Activated CD4-positive, alpha-beta memory T cell treated with anti-CD3 and anti-CD28 coated beads for 36 hours (primary cell): ENCODE data around the gene COL9A2. TPM values are rescaled to one million over a fixed set of nuclear protein-coding genes. Genes with fewer than 3 reads are reported as not detected.
A peak's percentile ranks its signal among the peaks of the same experiment; 100 is the strongest.

Experiments
- CTCF ChIA-PET: fragments of 350-600 bp; sonication (Branson Sonifier 250); formaldehyde crosslinking; loops from one replicate; lab custom pipeline; 2021; ENCODE audit warnings: antibody characterized with exemption, inconsistent platforms; lab: Charles Lee
- POLR2A ChIA-PET: fragments of 350-600 bp; sonication (Branson Sonifier 250); formaldehyde crosslinking; loops from one replicate; lab custom pipeline; 2021; ENCODE audit warnings: antibody characterized with exemption; lab: Charles Lee
- DNase-seq: peaks from one replicate; pipeline ENCODE4 v3.0.0-alpha.2; 2020
- H3K27ac Mint-ChIP-seq: one replicate; pipeline ENCODE4 v1.8.0; 2021; ENCODE audit warnings: mixed read lengths
- H3K27me3 Mint-ChIP-seq: one replicate; pipeline ENCODE4 v1.8.0; 2021; ENCODE audit warnings: mixed read lengths
- H3K36me3 Mint-ChIP-seq: one replicate; pipeline ENCODE4 v1.8.0; 2021; ENCODE audit warnings: mixed read lengths
- H3K4me1 Mint-ChIP-seq: one replicate; pipeline ENCODE4 v1.8.0; 2021; ENCODE audit warnings: low read depth, mixed read lengths
- H3K4me3 Mint-ChIP-seq: one replicate; pipeline ENCODE4 v1.8.0; 2021; ENCODE audit warnings: mild to moderate bottlenecking, mixed read lengths
- H3K9me3 Mint-ChIP-seq: one replicate; pipeline ENCODE4 v1.8.0; 2021; ENCODE audit warnings: mixed read lengths
- intact Hi-C: fragments of 100-400 bp; cut with micrococcal nuclease; formaldehyde crosslinking; loops from one replicate; pipeline ENCODE4 v1.15.1; 2023
- total RNA-seq, 2 experiments: library from RNA; stranded (reverse); gene quantifications; one replicate each; pipeline ENCODE4 v1.2.3, GENCODE V29; 2021

The COL9A2 gene
- total RNA-seq: 10 to 100 TPM; 11.7 to 13.1 TPM

DNA sequence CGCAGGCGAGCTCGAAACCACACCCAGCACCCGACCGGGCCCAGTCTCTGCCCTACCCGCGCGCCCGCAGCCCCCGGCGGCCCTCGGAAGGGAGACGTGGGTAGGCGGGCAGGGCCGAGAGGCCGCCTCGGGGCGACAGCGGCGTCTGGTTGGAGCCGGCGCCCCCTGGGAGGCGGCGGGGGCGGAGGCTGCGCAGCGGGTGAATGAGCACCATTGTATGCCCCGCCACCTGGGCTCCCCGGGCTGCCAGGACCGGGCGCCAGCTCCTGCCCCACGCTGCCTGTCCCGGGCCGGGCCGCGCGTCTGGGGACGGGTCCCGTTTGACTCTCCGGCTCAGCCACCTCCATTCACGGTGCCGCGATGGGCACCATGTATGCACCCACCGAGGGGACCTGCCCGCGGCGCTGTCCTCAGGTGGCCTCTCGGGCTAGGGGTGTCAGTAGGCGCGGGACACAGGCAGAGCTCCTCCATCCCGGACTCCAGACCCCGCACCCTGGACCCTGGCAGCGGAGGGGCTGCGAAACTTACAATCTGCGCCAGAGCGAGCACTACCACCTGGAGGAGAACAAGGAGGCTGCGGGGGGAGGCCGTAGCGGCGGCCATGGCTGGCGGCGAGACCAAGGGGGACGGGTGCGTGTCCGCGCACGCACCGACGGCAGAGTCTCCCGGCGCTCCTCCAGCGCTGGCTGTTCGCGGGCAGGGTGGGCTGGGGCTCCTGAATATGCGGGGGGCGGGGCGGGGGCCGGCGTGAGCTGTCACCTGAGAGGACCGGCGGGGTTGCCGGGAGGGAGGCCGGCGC lies at the start of gene COL9A2:
Gene COL9A2, minus strand, starts transcription at position 692 of the 799 bp plus-strand sequence. Its CDS starts 89 bp downstream, at position 603.
- H3K27me3 Mint-ChIP-seq: peaks cover 9% of the 10 kb centered on the region
- H3K4me3 Mint-ChIP-seq: peak within 1 kb of the TSS; percentile 85
- CTCF ChIA-PET: interaction anchor here (0.8 to 7.5 kb wide), 16 partner anchors 18 to 173 kb away, joined by 3 to 96 read pairs (median 10); partner anchors contain the start of gene ZMPSTE24
- no peaks in the 10 kb centered on the region for H3K9me3 Mint-ChIP-seq
- DNase-seq: peak; percentile 71
- peaks cover 2% of the 10 kb centered on the region for H3K36me3 Mint-ChIP-seq
- H3K27ac Mint-ChIP-seq: no peak within 1 kb of the TSS
- peaks cover 47% of the 10 kb centered on the region for H3K4me1 Mint-ChIP-seq
- POLR2A ChIA-PET: interaction anchor here (0.9 to 1.1 kb wide), 4 partner anchors 24 to 164 kb away, joined by 3 to 5 read pairs (median 3); no protein-coding TSS in a partner anchor
- intact Hi-C loops: loop anchor here (5.0 kb wide), 1 partner anchor 59 kb away; the partner anchor contains the start of gene ZMPSTE24

DNA sequence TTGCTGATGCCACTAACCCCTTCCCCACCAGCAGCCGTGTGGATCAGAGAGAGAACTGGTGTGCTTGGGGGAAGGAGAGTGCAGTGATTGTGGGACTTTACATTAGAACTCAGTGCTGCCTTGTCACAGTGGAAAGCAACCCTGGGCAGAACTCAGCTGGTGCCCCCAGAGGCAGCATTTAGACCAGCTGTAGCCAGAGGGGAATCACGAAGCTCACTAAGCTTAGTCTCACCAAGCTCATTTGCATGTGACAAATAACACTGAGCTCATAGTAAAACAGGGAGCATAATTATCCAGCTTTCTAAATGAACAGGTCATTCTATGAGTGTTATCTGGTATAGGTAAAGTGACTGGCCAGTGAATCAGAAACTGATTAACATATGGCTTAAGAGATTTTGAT lies 46.6 kb upstream of the COL9A2 start:
- peaks cover 3% of the 10 kb centered on the region for H3K9me3 Mint-ChIP-seq
- H3K4me3 Mint-ChIP-seq: no peak overlapping the region
- H3K27me3 Mint-ChIP-seq: no peaks in the 10 kb centered on the region
- H3K27ac Mint-ChIP-seq: peak overlapping the region; percentile 62
- peaks cover 15% of the 10 kb centered on the region for H3K4me1 Mint-ChIP-seq
- POLR2A ChIA-PET: interaction anchor here (0.5 to 2.1 kb wide), 9 partner anchors 10 to 323 kb away, joined by 3 to 16 read pairs (median 4); partner anchors contain the start of genes CAP1 and SMAP2
- intact Hi-C loops: no loop called here
- DNase-seq: peak; percentile 69
- H3K36me3 Mint-ChIP-seq: no peaks in the 10 kb centered on the region
- CTCF ChIA-PET: interaction anchor here (0.7 to 5.5 kb wide), 13 partner anchors 10 to 303 kb away, joined by 3 to 35 read pairs (median 4); partner anchors contain the start of gene SMAP2

DNA sequence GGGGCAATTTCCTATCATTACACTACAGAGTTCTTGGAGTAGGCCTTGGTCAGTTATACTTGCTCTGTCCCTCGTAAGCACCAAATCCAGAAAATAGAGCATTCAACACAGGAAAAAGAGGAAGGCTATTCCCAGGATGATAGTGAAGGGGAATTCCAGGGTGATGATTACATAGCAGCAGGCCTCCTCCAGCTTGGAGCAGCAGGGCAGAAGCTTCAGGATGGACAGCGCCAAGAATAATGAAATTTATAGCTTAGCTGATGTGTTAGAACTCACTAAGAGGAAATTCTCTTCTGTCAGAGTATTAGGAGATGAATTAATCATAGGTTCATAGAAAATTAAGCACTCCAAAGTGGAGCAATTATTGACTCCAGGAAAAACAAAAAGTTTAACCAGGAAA lies 45.6 kb upstream of the COL9A2 start:
- ChIA-PET POLR2A (no interaction called here), CTCF (interaction anchor here (1.7 to 5.5 kb wide), 2 partner anchors 23 to 278 kb away, joined by 4 to 35 read pairs; no protein-coding TSS in a partner anchor)
- peaks cover 11% of the 10 kb centered on the region for H3K9me3 Mint-ChIP-seq
- no peaks in the 10 kb centered on the region for H3K36me3 Mint-ChIP-seq
- H3K27ac Mint-ChIP-seq: no peak overlapping the region
- intact Hi-C loops: no loop called here
- H3K4me3 Mint-ChIP-seq: no peak overlapping the region
- DNase-seq: no peak
- no peaks in the 10 kb centered on the region for H3K27me3 Mint-ChIP-seq
- peaks cover 15% of the 10 kb centered on the region for H3K4me1 Mint-ChIP-seq

DNA sequence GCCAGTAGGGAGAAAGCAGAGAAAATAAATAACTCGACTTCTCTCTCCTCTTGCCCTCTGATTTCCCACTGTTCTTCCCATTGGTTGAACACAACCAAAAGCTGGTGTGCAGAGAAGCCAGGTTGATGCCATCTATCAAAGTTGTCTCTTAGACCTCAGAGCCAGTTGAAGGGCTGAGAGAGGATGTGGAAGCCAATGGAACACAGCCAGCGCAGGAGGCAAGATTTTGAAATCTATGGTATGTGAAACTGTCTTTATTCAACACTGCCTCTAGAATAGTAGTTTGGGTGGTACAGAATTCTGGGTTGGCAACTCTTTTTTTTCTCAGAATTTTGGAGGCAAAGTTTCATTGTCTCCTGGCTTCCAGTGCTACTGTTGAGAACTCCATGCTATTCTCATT lies 45.1 kb upstream of the COL9A2 start:
- peaks cover 15% of the 10 kb centered on the region for H3K4me1 Mint-ChIP-seq
- H3K4me3 Mint-ChIP-seq: no peak overlapping the region
- H3K27ac Mint-ChIP-seq: no peak overlapping the region
- ChIA-PET CTCF (interaction anchor here (5.5 kb wide), 1 partner anchor 23 kb away, joined by 35 read pairs; no protein-coding TSS in a partner anchor), POLR2A (no interaction called here)
- no peaks in the 10 kb centered on the region for H3K27me3 Mint-ChIP-seq
- H3K36me3 Mint-ChIP-seq: no peaks in the 10 kb centered on the region
- DNase-seq: no peak
- peaks cover 15% of the 10 kb centered on the region for H3K9me3 Mint-ChIP-seq
- intact Hi-C loops: no loop called here

DNA sequence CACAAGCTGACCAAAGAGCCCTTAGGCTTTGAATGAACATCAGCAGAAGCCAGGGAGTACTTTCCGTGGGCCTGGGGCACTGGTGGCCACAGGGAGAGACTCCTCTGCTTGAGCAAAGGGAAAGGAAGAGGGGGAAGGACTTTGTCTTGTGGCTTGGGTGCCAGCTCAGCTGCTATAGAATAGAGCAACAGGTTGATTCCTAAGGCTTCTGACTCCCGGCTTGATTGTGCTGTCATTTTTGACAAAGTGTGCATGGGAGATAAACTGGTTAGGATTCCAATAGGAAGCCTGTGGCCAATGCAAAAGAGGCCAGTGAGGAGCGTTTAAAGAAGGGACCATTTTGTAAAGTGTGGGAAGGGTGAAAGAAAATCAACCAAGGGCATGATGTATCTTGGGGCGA lies 44.6 kb upstream of the COL9A2 start:
- Mint-ChIP-seq H3K4me3 (no peak overlapping the region), H3K36me3 (no peaks in the 10 kb centered on the region), H3K27ac (no peak overlapping the region), H3K9me3 (peaks cover 15% of the 10 kb centered on the region), H3K27me3 (no peaks in the 10 kb centered on the region), H3K4me1 (peaks cover 17% of the 10 kb centered on the region)
- ChIA-PET POLR2A (no interaction called here), CTCF (interaction anchor here (5.5 kb wide), 1 partner anchor 22 kb away, joined by 35 read pairs; no protein-coding TSS in a partner anchor)
- DNase-seq: no peak
- intact Hi-C loops: no loop called here

DNA sequence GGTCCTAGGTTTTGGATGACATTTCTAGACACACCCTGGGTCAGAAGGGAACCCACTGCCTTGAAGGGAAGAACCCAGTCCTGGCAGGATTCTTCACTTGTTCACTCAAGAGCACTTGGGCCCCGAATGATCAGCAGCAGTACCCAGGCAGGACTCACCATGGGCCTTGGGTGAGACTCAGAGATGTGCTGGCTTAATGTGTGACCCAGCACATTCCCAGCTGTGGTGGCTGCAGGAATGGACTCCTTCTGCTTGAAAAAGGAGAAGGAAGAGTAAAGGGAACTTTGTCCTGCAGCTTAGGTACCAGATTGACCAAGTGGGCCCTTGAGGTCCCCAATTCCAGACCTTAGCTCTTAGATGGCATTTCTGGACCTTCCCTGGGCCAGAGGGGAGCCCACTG lies 44.1 kb upstream of the COL9A2 start:
- no peaks in the 10 kb centered on the region for H3K36me3 Mint-ChIP-seq
- peaks cover 15% of the 10 kb centered on the region for H3K9me3 Mint-ChIP-seq
- H3K27ac Mint-ChIP-seq: no peak overlapping the region
- peaks cover 18% of the 10 kb centered on the region for H3K4me1 Mint-ChIP-seq
- ChIA-PET CTCF (interaction anchor here (5.5 kb wide), 1 partner anchor 22 kb away, joined by 35 read pairs; no protein-coding TSS in a partner anchor), POLR2A (no interaction called here)
- no peaks in the 10 kb centered on the region for H3K27me3 Mint-ChIP-seq
- intact Hi-C loops: no loop called here
- H3K4me3 Mint-ChIP-seq: no peak overlapping the region
- DNase-seq: no peak

DNA sequence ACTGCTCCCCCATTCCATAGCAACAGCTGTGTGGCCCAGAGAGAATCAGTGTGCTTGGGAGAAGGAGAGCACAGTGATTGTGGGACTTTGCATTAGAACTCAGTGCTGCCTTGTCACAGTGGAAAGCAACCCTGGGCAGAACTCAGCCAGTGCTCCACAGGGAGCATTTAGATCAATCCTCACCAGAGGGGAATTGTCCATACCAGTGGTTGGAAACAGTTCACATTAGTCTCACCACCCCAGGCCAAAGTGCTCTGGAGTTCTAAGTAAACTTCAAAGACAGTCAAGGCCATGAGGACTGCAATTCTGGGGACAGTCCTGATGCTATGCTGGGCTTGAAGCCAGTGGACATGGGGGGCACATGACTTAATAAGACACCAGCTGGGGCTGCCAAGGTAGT lies 43.5 kb upstream of the COL9A2 start:
- Mint-ChIP-seq H3K9me3 (peaks cover 15% of the 10 kb centered on the region), H3K27me3 (no peaks in the 10 kb centered on the region), H3K4me3 (no peak overlapping the region), H3K27ac (no peak overlapping the region), H3K36me3 (no peaks in the 10 kb centered on the region), H3K4me1 (peaks cover 18% of the 10 kb centered on the region)
- ChIA-PET CTCF (interaction anchor here (1.1 to 5.5 kb wide), 2 partner anchors 21 kb away, joined by 3 to 35 read pairs; no protein-coding TSS in a partner anchor), POLR2A (no interaction called here)
- intact Hi-C loops: no loop called here
- no peak for DNase-seq

DNA sequence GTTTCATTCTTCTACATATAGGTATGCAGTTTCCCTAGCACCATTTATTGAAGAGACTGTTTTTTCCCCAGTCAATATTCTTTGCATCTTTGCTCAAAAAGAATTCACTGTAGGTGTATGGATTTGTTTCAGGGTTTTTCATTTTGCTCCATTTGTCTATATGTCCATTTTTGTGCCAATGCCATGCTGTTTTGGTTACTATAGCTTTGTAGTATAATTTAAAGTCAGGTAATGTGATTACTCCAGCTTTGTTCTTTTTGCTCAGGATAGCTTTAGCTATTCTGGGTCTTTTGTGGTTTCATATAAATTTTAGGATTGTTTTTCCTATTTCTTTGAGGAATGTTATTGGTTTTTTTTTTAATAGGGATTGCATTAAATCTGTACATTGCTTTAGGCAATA lies 40.5 kb upstream of the COL9A2 start:
- H3K36me3 Mint-ChIP-seq: no peaks in the 10 kb centered on the region
- no peak overlapping the region for H3K27ac Mint-ChIP-seq
- intact Hi-C loops: no loop called here
- no peaks in the 10 kb centered on the region for H3K27me3 Mint-ChIP-seq
- DNase-seq: no peak
- H3K4me1 Mint-ChIP-seq: peaks cover 4% of the 10 kb centered on the region
- POLR2A ChIA-PET: interaction anchor here (1.2 kb wide), 1 partner anchor 24 kb away, joined by 3 read pairs; no protein-coding TSS in a partner anchor
- H3K4me3 Mint-ChIP-seq: no peak overlapping the region
- H3K9me3 Mint-ChIP-seq: peaks cover 15% of the 10 kb centered on the region
- CTCF ChIA-PET: interaction anchor here (0.7 to 1.6 kb wide), 4 partner anchors 19 to 842 kb away, joined by 3 to 9 read pairs (median 3); no protein-coding TSS in a partner anchor

DNA sequence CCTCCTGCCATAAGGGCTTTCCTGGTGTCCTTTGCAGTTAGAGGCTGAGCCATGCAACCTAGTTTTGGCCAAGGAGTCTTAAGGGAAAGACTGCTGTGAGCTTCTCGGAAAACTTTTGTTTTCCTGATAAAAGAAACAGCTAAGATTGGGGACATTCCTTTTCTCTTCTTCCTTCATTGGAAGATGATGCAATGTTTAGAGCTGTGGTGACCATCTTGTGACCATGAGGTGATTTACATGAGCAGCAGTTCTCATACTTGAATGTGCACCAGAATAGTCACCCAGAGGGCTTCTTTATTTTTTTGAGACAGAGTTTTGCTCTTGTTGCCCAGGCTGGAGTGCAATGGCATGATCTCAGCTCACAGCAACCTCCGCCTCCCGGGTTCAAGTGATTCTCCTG lies 36.0 kb upstream of the COL9A2 start:
- no peak for DNase-seq
- ChIA-PET CTCF (interaction anchor here (0.9 kb wide), 1 partner anchor 14 kb away, joined by 4 read pairs; no protein-coding TSS in a partner anchor), POLR2A (no interaction called here)
- peaks cover 8% of the 10 kb centered on the region for H3K9me3 Mint-ChIP-seq
- H3K27ac Mint-ChIP-seq: no peak overlapping the region
- intact Hi-C loops: no loop called here
- no peaks in the 10 kb centered on the region for H3K27me3 Mint-ChIP-seq
- H3K36me3 Mint-ChIP-seq: no peaks in the 10 kb centered on the region
- no peak overlapping the region for H3K4me3 Mint-ChIP-seq
- H3K4me1 Mint-ChIP-seq: peaks cover 2% of the 10 kb centered on the region

DNA sequence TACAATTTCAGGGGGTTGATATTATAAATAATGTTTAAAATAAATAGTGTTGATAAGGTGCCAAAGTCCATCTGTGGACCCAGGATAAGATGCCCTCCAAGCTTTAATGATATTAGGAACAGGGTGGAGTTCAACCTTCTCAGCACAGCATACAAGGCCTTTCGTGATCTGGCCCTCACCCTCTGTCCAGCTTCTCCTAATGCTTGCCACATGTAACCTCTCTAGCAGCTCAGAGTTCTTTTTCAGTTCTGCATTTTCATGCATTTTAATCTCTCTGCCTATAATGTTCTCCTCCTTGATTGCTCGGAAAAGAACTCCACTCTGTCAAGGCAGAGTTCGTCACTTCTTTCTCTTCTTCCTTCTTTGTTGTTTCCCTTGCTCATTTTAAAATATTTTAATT lies 35.0 kb upstream of the COL9A2 start:
- no peak for DNase-seq
- intact Hi-C loops: no loop called here
- H3K9me3 Mint-ChIP-seq: no peaks in the 10 kb centered on the region
- ChIA-PET CTCF (interaction anchor here (0.7 to 1.4 kb wide), 3 partner anchors 14 to 53 kb away, joined by 3 to 7 read pairs (median 5); no protein-coding TSS in a partner anchor), POLR2A (no interaction called here)
- peaks cover 2% of the 10 kb centered on the region for H3K4me1 Mint-ChIP-seq
- no peak overlapping the region for H3K4me3 Mint-ChIP-seq
- no peaks in the 10 kb centered on the region for H3K27me3 Mint-ChIP-seq
- no peak overlapping the region for H3K27ac Mint-ChIP-seq
- no peaks in the 10 kb centered on the region for H3K36me3 Mint-ChIP-seq

DNA sequence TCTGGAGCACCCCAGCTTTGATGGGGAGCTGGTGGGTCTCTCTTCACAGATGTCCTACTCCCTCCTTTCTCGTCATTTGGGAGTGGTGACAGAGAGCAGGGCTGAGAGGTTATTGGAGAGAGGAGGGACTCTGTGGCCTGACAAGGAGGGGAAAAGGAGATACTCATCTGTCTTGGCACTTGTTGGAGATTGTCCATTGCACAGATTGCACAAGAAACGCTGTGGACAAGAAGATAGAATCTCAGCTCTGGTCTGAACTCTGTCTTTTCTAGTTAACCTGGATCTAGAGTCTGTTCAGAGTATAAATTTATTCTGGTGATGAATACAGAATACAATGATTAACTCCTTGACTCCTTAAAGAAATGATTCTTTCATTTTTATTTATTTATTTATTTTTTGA lies 34.0 kb upstream of the COL9A2 start:
- no peak overlapping the region for H3K27ac Mint-ChIP-seq
- CTCF ChIA-PET: interaction anchor here (0.7 to 1.4 kb wide), 3 partner anchors 13 to 54 kb away, joined by 3 to 7 read pairs (median 5); no protein-coding TSS in a partner anchor
- no peaks in the 10 kb centered on the region for H3K27me3 Mint-ChIP-seq

DNA sequence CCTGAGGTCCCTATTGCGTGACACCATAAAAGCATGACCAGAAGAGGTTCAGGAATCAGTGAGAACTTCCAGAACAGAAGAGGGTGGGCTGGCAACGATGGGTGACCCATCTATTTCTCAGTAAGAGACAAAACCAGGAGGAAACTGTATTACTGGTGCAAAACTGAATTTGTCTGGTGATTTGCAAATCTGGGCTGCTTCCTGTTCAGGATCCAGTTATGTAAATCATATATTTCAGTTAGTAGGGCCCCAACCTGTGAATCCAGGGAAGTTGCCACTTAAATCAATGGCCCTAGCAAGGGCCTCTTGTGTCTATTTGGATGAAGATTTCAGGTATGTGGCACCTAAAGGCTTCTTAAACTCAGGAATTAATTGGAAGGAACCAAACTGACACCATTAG lies 33.3 kb upstream of the COL9A2 start:
- intact Hi-C loops: no loop called here
- Mint-ChIP-seq H3K4me3 (no peak overlapping the region), H3K9me3 (no peaks in the 10 kb centered on the region), H3K27ac (no peak overlapping the region), H3K4me1 (peaks cover 1% of the 10 kb centered on the region), H3K36me3 (no peaks in the 10 kb centered on the region), H3K27me3 (no peaks in the 10 kb centered on the region)
- ChIA-PET POLR2A (no interaction called here), CTCF (no interaction called here)
- no peak for DNase-seq

More for the DNA sequence above, 34.0 kb upstream of the COL9A2 start:
- intact Hi-C loops: no loop called here
- Mint-ChIP-seq H3K36me3 (no peaks in the 10 kb centered on the region), H3K4me1 (no peaks in the 10 kb centered on the region), H3K4me3 (no peak overlapping the region), H3K9me3 (no peaks in the 10 kb centered on the region)
- POLR2A ChIA-PET: no interaction called here
- no peak for DNase-seq
